D721Med (cell line): Measurements from ENCODE around the gene CD164.
A peak's percentile ranks its signal among the peaks of the same experiment; 100 is the strongest.

ENCODE experiments used
- DNase-seq: peaks from one replicate; pipeline ENCODE4 v3.0.0; 2011; ENCODE audit warnings: low spot score; ENCODE audit not compliant: insufficient read length
- FAIRE-seq: peaks from 2 replicates; lab custom pipeline; 2011; peaks lifted over from hg19 to GRCh38; lab: Jason Lieb, UNC
- TF ChIP-seq, protein P1 (sequence below): IDR thresholded peaks from 2 replicates; pipeline ENCODE4 v1.5.1; 2012; ENCODE audit warnings: mild to moderate bottlenecking, control low read depth; ENCODE audit not compliant: insufficient read depth; ENCODE audit errors: missing control alignments

The CD164 gene

DNA sequence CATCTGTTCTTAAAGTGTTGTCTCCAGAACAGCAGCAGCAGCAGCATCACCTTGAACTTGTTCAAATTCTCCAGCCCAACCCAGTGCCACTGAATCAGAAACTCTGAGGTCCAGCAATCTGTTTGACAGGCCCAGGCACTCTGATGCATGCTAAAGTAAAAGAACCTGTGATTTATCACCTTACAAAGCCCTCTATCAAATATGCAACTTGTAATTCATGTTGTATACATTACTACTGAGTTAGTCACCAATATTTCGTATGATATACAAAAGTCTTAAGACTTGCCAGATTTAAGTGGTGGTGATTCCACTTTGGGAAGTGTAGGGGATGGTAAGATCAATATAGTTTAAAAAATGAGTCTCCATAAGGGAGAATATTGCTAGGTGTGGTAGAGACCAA lies 6.0 kb upstream of the CD164 start:
- TF ChIP-seq, protein P1, sequence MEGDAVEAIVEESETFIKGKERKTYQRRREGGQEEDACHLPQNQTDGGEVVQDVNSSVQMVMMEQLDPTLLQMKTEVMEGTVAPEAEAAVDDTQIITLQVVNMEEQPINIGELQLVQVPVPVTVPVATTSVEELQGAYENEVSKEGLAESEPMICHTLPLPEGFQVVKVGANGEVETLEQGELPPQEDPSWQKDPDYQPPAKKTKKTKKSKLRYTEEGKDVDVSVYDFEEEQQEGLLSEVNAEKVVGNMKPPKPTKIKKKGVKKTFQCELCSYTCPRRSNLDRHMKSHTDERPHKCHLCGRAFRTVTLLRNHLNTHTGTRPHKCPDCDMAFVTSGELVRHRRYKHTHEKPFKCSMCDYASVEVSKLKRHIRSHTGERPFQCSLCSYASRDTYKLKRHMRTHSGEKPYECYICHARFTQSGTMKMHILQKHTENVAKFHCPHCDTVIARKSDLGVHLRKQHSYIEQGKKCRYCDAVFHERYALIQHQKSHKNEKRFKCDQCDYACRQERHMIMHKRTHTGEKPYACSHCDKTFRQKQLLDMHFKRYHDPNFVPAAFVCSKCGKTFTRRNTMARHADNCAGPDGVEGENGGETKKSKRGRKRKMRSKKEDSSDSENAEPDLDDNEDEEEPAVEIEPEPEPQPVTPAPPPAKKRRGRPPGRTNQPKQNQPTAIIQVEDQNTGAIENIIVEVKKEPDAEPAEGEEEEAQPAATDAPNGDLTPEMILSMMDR = no peak
- no peak for DNase-seq
- no peak for FAIRE-seq

DNA sequence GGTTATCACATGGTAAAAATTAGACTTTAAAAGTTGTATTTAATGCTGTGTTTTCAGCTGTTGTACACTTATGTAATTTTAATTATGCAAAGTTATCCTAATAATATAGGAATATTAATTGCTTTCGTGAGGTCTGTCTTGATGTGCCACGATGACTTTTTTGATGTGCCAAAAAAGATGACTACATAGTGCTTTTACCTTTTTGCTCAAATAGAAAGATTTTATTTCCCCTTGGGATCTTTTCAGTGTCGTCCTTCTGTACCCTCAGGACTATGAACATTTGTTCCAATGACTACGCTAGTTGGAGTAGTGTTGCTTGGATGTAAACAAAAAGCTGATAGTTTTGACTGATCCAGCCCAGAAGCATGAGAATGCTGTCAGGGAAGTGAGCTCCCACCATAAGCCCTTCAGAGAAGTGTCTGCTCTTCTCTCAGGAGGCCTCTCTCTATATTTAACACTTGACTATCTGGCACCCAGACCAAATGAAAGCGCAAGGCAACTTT lies 1.2 kb upstream of the CD164 start:
- TF ChIP-seq, protein P1 = no peak
- FAIRE-seq = no peak
- DNase-seq = no peak

DNA sequence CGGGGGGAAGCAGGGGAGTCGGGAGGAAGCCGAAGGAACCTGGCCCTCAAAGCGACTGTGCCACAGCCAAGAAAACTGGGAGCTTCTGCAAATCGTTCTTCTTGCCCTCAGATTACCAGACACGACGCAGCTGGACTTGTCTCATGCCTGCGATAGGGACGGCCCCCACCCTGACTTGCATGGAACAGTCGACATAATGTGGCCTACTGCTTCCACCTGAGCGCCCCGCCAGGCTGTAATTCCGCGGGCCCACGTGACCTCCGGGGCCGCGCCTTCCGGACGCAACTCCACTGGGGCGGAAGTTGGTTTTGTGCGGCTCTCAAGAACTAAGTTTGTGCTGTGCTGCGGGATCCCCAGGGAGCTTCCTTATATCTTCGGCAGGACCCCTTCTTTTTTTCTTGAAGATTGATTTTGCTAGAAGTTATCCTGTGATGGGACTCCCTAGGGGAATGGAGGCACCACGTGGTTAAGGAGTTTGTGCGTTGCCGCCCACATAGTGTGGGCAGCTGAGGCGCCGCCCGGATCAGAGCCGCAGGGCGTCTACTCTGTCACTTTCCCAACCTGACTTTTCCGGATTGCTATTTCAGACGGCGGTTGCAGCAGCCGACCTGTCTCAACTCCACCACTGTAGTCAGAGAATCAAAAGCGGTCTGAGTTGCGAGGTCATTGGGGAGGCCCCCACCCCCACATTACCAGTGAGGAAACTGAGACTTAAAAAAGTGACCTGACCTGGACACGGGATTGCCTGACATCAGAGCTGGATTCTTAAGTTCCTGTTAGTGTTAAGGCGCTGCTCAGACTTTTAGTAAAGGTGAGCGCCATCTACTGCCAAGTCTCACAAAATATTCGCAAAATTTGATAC lies 540 bp upstream of the CD164 start:
- TF ChIP-seq, protein P1 = peak; percentile 67
- no peak for FAIRE-seq
- DNase-seq = peak; percentile 56

DNA sequence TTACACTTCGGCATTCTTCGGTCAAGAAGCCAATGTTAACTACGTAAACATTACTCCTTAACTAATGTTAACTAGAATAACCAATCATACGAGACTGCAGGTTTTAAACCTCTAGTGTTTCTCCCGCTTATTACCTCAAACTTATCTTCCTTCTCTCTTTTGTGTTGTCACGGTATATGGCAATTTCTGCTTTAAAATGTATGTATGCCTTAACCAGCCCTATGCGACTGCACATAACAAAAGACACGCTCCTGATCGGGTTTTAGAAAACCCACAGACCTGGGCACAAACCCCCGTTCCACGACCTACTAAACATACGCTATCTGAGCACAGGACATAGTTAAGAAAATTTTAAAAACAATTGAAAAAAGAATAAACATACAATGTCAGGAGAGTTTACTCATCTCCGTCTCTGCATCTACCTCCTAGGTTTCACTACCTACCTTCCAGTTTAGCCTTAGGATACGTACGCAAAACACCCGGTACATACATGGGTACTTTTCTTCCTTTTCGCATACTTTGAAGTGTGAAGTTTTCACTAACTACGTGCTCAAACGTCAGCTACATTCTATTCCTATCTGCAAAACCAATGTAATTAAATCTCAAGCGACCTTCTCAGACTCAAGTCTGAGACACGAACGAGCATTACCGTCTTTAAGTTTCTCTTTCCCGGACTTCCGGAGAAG lies 1.1 kb downstream of the CD164 start:
- no peak for FAIRE-seq
- TF ChIP-seq, protein P1 = no peak
- DNase-seq = no peak

DNA sequence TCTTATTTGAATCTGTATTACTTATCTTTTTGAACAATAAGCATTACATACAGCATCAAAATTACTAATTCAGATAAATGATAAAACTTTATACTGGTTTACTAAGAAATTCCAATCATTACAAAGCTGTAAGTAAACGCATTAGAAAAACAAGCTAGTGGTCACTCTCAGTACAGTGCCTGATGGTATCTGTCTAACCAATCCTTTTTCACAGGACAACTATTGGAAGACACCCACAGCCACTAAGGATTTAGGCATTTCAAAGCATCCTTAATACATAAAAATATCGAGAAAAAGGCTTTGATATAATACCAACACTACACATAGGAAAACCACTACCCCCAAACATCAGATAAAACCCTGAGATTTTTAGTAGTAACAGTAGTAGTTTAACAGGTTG lies 2.6 kb downstream of the CD164 start:
- TF ChIP-seq, protein P1 = no peak
- FAIRE-seq = no peak
- no peak for DNase-seq

DNA sequence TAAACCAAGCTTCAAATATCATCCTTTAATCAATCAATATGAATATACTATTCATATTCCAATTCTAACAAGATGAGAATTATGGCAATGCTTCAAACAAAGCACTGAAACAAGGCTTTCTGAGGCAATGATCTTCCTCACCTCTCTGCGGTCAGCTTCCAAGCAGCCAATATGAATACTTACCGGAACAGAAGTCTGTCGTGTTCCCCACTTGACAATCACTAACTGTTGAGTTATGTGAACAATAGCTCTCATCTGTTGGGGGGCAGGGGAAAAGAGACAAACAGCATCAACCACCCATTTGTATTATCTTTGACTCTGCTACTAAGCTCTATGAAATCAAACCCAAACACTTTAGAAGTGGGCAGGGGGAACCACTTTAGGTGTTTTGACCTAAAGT lies 4.5 kb downstream of the CD164 start:
- FAIRE-seq (no peak), DNase-seq (no peak)
- TF ChIP-seq, protein P1 = no peak

DNA sequence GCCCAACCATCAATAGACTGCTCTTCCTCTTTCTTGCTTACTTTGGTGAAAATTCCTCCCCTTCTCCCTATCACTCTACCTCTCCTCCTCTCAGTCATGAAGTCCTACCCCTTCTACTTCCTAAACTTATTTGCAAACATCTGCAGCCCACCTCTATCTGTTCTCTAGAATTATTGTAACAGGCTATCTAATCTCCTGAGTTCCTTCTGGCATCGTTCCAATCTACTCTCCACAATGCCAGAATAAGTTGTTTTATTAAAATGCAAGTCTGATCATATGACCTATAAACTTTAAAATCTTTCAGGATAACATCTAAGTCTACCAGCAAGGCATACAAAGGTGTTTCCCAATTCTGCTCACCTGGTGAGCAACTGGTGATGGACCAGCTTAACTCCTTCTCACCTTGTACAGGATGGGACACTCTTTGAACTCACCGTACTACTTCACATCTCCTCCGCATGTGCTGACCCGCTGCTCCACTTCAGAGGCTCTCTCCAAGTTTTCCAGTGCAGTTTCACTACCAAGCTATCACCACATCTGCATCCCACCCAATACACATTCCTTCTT lies 7.9 kb downstream of the CD164 start:
- no peak for FAIRE-seq
- DNase-seq = no peak
- TF ChIP-seq, protein P1 = no peak
